OCI-LY3 (cell line): Measurements from ENCODE around the gene MAOB.

Experiments
- H2AFZ ChIP-seq: fragments of 200-600, 300-600 bp; shearing (Covaris generic); 2 replicates; pipeline ENCODE4 v1.6.0; 2014; ENCODE audit warnings: antibody characterized with exemption, low read depth, low read length
- H3K27ac ChIP-seq: fragments of 200-600, 300-600 bp; sonication (generic); 2 replicates; pipeline ENCODE4 v1.5.1; 2014; ENCODE audit warnings: mild to moderate bottlenecking, low read length, moderate library complexity, mixed read lengths
- H3K27me3 ChIP-seq: fragments of 200-600, 300-600 bp; sonication (generic); 2 replicates; pipeline ENCODE4 v1.6.1; 2014; ENCODE audit warnings: low read depth, low read length, mixed read lengths
- H3K36me3 ChIP-seq: fragments of 200-600, 300-600 bp; sonication (generic); replicated peaks from 2 replicates; pipeline ENCODE3; 2014; ENCODE audit warnings: low read depth, low read length, mixed read lengths
- H3K4me1 ChIP-seq: fragments of 300-600, 200-600 bp; sonication (generic); 2 replicates; pipeline ENCODE4 v1.6.1; 2014; ENCODE audit warnings: low read length, mixed read lengths
- H3K4me2 ChIP-seq: fragments of 200-600, 300-600 bp; sonication (generic); 2 replicates; pipeline ENCODE4 v1.6.1; 2014; ENCODE audit warnings: low read length, mixed read lengths
- H3K4me3 ChIP-seq: fragments of 300-600, 200-600 bp; sonication (generic); 2 replicates; pipeline ENCODE4 v1.5.1; 2014; ENCODE audit warnings: antibody characterized with exemption, mild to moderate bottlenecking, low read length, moderate library complexity
- H3K79me2 ChIP-seq: fragments of 300-600, 200-600 bp; shearing (Covaris generic); 2 replicates; pipeline ENCODE4 v1.6.1; 2014; ENCODE audit warnings: mild to moderate bottlenecking, low read length, mixed read lengths
- H3K9ac ChIP-seq: fragments of 300-600, 200-600 bp; shearing (Covaris generic); 2 replicates; pipeline ENCODE4 v1.6.0; 2014; ENCODE audit warnings: mild to moderate bottlenecking, low read length, moderate library complexity
- H3K9me3 ChIP-seq: fragments of 200-600, 300-600 bp; shearing (Covaris generic); 2 replicates; pipeline ENCODE4 v1.6.1; 2014; ENCODE audit warnings: low read length, mixed read lengths; ENCODE audit not compliant: insufficient read depth
- H4K20me1 ChIP-seq: fragments of 200-600, 300-600 bp; sonication (generic); 2 replicates; pipeline ENCODE4 v1.6.1; 2016; ENCODE audit warnings: low read length, mixed read lengths; ENCODE audit not compliant: insufficient read depth
- CTCF ChIP-seq: fragments of 200-600, 300-600 bp; sonication (generic); IDR thresholded peaks from 2 replicates; pipeline ENCODE4 v1.5.1; 2014; ENCODE audit warnings: antibody characterized with exemption, low read length, low read depth
- EZH2phosphoT487 ChIP-seq: fragments of 200-600 bp; shearing (Covaris generic); IDR thresholded peaks from 2 replicates; pipeline ENCODE4 v1.6.1; 2018; ENCODE audit warnings: antibody characterized with exemption, mixed run types, low read depth

Gene MAOB

GRCh38 chrX:43734444-43734843, 147.8 kb downstream of the MAOB start:
- Histone ChIP-seq H4K20me1 (no peaks in the 10 kb centered on the region), H2AFZ (no peak overlapping the region), H3K4me3 (no peak overlapping the region), H3K9me3 (no peaks in the 10 kb centered on the region), H3K36me3 (no peaks in the 10 kb centered on the region), H3K79me2 (no peaks in the 10 kb centered on the region), H3K27me3 (no peaks in the 10 kb centered on the region), H3K4me2 (no peak overlapping the region), H3K9ac (no peak overlapping the region), H3K27ac (no peak overlapping the region), H3K4me1 (no peaks in the 10 kb centered on the region)
- no peak for TF ChIP-seq EZH2phosphoT487
- TF ChIP-seq CTCF = no peak

GRCh38 chrX:43733699-43734098, 148.6 kb downstream of the MAOB start:
- H3K9me3 ChIP-seq = no peaks in the 10 kb centered on the region
- no peak overlapping the region for H3K4me2 ChIP-seq
- no peak overlapping the region for H3K4me3 ChIP-seq
- no peak overlapping the region for H2AFZ ChIP-seq
- no peak overlapping the region for H3K9ac ChIP-seq
- no peaks in the 10 kb centered on the region for H3K79me2 ChIP-seq
- no peaks in the 10 kb centered on the region for H3K36me3 ChIP-seq
- no peak overlapping the region for H3K27ac ChIP-seq
- TF ChIP-seq EZH2phosphoT487 (no peak), CTCF (no peak)
- H3K27me3 ChIP-seq = no peaks in the 10 kb centered on the region
- no peaks in the 10 kb centered on the region for H4K20me1 ChIP-seq
- no peaks in the 10 kb centered on the region for H3K4me1 ChIP-seq

- Histone ChIP-seq H3K4me2 (no peak overlapping the region), H3K4me3 (no peak overlapping the region)
- no peak for TF ChIP-seq EZH2phosphoT487
- no peak for TF ChIP-seq CTCF
Measured at GRCh38 chrX:43731086-43731485, 151.2 kb downstream of the MAOB start.

GRCh38 chrX:43728966-43729365, 153.3 kb downstream of the MAOB start:
- H4K20me1 ChIP-seq = no peaks in the 10 kb centered on the region
- H3K4me2 ChIP-seq = no peak overlapping the region
- H3K36me3 ChIP-seq = no peaks in the 10 kb centered on the region
- TF ChIP-seq CTCF (no peak), EZH2phosphoT487 (no peak)
- H3K4me3 ChIP-seq = no peak overlapping the region
- no peaks in the 10 kb centered on the region for H3K9me3 ChIP-seq
- H3K27ac ChIP-seq = no peak overlapping the region
- no peaks in the 10 kb centered on the region for H3K79me2 ChIP-seq
- no peaks in the 10 kb centered on the region for H3K27me3 ChIP-seq
- no peak overlapping the region for H3K9ac ChIP-seq
- no peak overlapping the region for H2AFZ ChIP-seq
- H3K4me1 ChIP-seq = no peaks in the 10 kb centered on the region

More at GRCh38 chrX:43731086-43731485, 151.2 kb downstream of the MAOB start:
- Histone ChIP-seq H3K9ac (no peak overlapping the region), H3K4me1 (no peaks in the 10 kb centered on the region), H2AFZ (no peak overlapping the region), H3K27me3 (no peaks in the 10 kb centered on the region), H3K36me3 (no peaks in the 10 kb centered on the region), H3K27ac (no peak overlapping the region), H3K9me3 (no peaks in the 10 kb centered on the region), H3K79me2 (no peaks in the 10 kb centered on the region), H4K20me1 (no peaks in the 10 kb centered on the region)
